ENCODE measurements around the gene HINT2. TPM values are rescaled to one million over a fixed set of nuclear protein-coding genes. Genes with fewer than 3 reads are reported as not detected.

Gene HINT2
- total RNA-seq, 1 donor from 2014 or later = 27.9 TPM

DNA sequence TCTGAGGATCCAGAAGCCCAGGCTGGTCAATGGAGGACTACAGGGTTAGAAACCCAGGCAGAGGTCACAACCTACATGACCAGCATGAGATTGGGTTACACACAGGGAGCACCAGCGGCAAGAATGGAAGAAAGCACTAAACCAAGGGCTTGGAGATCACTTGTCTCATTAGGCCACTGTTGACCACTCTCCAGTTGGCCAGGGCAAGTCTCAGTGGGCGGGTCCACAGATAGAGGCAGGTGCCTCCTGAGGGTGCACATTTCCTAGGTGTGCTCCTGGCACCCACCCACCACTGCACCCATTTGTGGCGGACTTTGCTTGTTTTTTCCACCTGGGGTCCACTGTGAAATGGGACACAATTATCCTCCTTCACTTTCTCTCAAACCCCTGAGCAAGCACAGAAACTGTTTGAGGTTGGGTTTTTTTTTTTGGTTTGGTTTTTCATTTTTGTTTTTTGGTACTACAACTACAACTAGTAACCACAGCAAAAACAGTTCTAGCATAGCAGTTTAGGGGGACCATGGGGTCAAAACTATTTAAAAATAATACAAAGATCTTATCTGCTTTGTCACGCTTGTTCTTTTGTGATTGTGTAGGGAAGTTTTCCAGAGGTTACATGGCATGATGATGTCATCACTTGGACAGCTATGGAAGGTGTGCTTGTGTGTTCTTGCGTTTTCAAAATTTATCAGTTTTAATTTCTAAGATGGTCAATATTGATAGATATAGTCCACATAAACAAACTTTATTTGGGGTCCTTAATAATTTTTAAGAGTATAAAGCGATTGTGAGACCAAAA lies 17.3 kb downstream of the HINT2 start:
- CTCF ChIA-PET = interaction anchor here (1.4 to 2.6 kb wide), 2 partner anchors 29 to 85 kb away, joined by 7 read pairs; no protein-coding TSS in a partner anchor
- Mint-ChIP-seq H3K36me3 (ENCODE audit: low read depth) (peaks cover 23% of the 10 kb centered on the region), H3K9me3 (no peaks in the 10 kb centered on the region), H3K4me3 (no peak overlapping the region), H3K27me3 (no peaks in the 10 kb centered on the region), H3K27ac (no peak overlapping the region), H3K4me1 (no peaks in the 10 kb centered on the region)
- POLR2A ChIA-PET = no interaction called here
- DNase-seq = no peak
- TF ChIP-seq CTCF (IDR thresholded peaks at IDR 0.05) = no peak
- intact Hi-C loops (cut with micrococcal nuclease) = no loop called here
- no peak for ATAC-seq (ENCODE audit: low read depth)

DNA sequence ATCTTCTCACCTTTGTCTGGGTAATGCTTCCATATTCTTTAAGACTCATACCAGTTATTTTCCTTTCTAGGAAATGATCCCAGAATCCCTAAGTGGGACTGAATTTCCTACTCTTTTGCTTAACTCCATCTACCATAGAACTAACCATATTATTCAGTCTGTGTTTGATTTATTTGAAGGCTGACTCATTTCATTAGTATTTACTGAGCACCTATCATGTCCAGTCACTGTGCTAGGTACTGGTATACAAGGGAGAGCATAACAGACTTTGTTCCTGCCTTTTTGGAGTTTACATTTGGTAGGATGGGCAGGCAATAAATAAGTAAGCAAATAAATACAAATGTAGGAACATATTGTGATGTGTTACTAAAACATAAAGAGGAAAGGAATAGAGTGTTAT lies 19.1 kb downstream of the HINT2 start:
- Mint-ChIP-seq H3K4me1 (peaks cover 4% of the 10 kb centered on the region), H3K9me3 (no peaks in the 10 kb centered on the region), H3K4me3 (no peak overlapping the region), H3K27me3 (peaks cover under 1% of the 10 kb centered on the region), H3K27ac (no peak overlapping the region), H3K36me3 (ENCODE audit: low read depth) (peaks cover 8% of the 10 kb centered on the region)
- ATAC-seq (ENCODE audit: low read depth) (no peak), DNase-seq (no peak)
- ChIA-PET POLR2A (interaction anchor here (0.5 kb wide), 1 partner anchor 1124 kb away, joined by 3 read pairs; no protein-coding TSS in a partner anchor), CTCF (interaction anchor here (1.4 to 2.6 kb wide), 2 partner anchors 31 to 87 kb away, joined by 7 read pairs; no protein-coding TSS in a partner anchor)
- intact Hi-C loops (cut with micrococcal nuclease) = no loop called here
- no peak for TF ChIP-seq CTCF (IDR thresholded peaks at IDR 0.05)

GRCh38 chr9:35793461-35793860 lies 21.4 kb downstream of the HINT2 start:
- Mint-ChIP-seq H3K4me3 (no peak overlapping the region), H3K4me1 (peaks cover 10% of the 10 kb centered on the region), H3K36me3 (ENCODE audit: low read depth) (peaks cover 8% of the 10 kb centered on the region), H3K27ac (no peak overlapping the region), H3K9me3 (no peaks in the 10 kb centered on the region), H3K27me3 (peaks cover 5% of the 10 kb centered on the region)
- TF ChIP-seq CTCF (IDR thresholded peaks at IDR 0.05) = no peak
- ChIA-PET CTCF (interaction anchor here (0.9 to 2.7 kb wide), 3 partner anchors 33 to 89 kb away, joined by 4 to 28 read pairs (median 5); no protein-coding TSS in a partner anchor), POLR2A (interaction anchor here (0.7 kb wide), 1 partner anchor 36 kb away, joined by 3 read pairs; no protein-coding TSS in a partner anchor)
- intact Hi-C loops (cut with micrococcal nuclease) = no loop called here
- ATAC-seq (ENCODE audit: low read depth) (no peak), DNase-seq (no peak)

- CTCF ChIA-PET = interaction anchor here (0.9 to 2.7 kb wide), 3 partner anchors 33 to 89 kb away, joined by 4 to 28 read pairs (median 5); no protein-coding TSS in a partner anchor
- Mint-ChIP-seq H3K4me1 (peaks cover 10% of the 10 kb centered on the region), H3K27me3 (peaks cover 5% of the 10 kb centered on the region), H3K27ac (no peak overlapping the region), H3K36me3 (ENCODE audit: low read depth) (peaks cover 9% of the 10 kb centered on the region), H3K4me3 (no peak overlapping the region), H3K9me3 (no peaks in the 10 kb centered on the region)
- intact Hi-C loops (cut with micrococcal nuclease) = no loop called here
- ATAC-seq (ENCODE audit: low read depth) (no peak), DNase-seq (no peak)
- POLR2A ChIA-PET = interaction anchor here (0.7 kb wide), 1 partner anchor 36 kb away, joined by 3 read pairs; no protein-coding TSS in a partner anchor
- TF ChIP-seq CTCF (IDR thresholded peaks at IDR 0.05) = no peak
Measured at GRCh38 chr9:35792826-35793225, 22.0 kb downstream of the HINT2 start.

Data from activated B cell treated with CpG ODN at 0.5 μM for 24 hours (primary cell).